KMS-11 (cell line): ENCODE data around the gene MBL2.
A peak's percentile ranks its signal among the peaks of the same experiment; 100 is the strongest.

Source experiments
- H2AFZ ChIP-seq: fragments of 200-600 bp; sonication (generic); 2 replicates; pipeline ENCODE4 v1.6.1; 2016; ENCODE audit warnings: antibody characterized with exemption, mixed run types, low read depth
- H3K27ac ChIP-seq: fragments of 200-600 bp; sonication (generic); 2 replicates; pipeline ENCODE4 v1.6.1; 2016; ENCODE audit warnings: mild to moderate bottlenecking, mixed run types
- H3K27me3 ChIP-seq: fragments of 200-600 bp; sonication (generic); 2 replicates; pipeline ENCODE4 v1.6.1; 2017; ENCODE audit warnings: mild to moderate bottlenecking, low read depth, mixed run types, moderate library complexity; ENCODE audit not compliant: insufficient read depth
- H3K36me3 ChIP-seq: fragments of 200-600 bp; sonication (generic); 2 replicates; pipeline ENCODE4 v1.6.1; 2017; ENCODE audit warnings: mild to moderate bottlenecking, mixed run types; ENCODE audit not compliant: insufficient read depth
- H3K4me1 ChIP-seq: fragments of 200-600 bp; sonication (generic); 2 replicates; pipeline ENCODE4 v1.6.1; 2016; ENCODE audit warnings: mild to moderate bottlenecking, low read depth, mixed run types; ENCODE audit not compliant: poor library complexity, severe bottlenecking
- H3K4me2 ChIP-seq: fragments of 200-600 bp; sonication (generic); 2 replicates; pipeline ENCODE4 v1.7.0; 2016; ENCODE audit warnings: mild to moderate bottlenecking, mixed run types
- H3K4me3 ChIP-seq: fragments of 200-600 bp; sonication (generic); IDR thresholded peaks from 2 replicates; pipeline ENCODE4 v1.6.1; 2017; ENCODE audit warnings: low read depth, low read length, mixed read lengths; ENCODE audit not compliant: insufficient read depth
- H3K79me2 ChIP-seq: fragments of 200-600 bp; sonication (generic); 2 replicates; pipeline ENCODE4 v1.6.1; 2016; ENCODE audit warnings: low read depth, mixed run types; ENCODE audit not compliant: insufficient read depth
- H3K9ac ChIP-seq: fragments of 200-600 bp; sonication (generic); 2 replicates; pipeline ENCODE4 v1.6.1; 2016; ENCODE audit warnings: mild to moderate bottlenecking, mixed run types
- H4K20me1 ChIP-seq: fragments of 200-600 bp; sonication (generic); 2 replicates; pipeline ENCODE4 v1.6.1; 2016; ENCODE audit warnings: mild to moderate bottlenecking, mixed run types; ENCODE audit not compliant: insufficient read depth
- CTCF ChIP-seq: fragments of 200-600 bp; sonication (generic); conservative IDR thresholded peaks from 2 replicates; pipeline ENCODE4 v1.6.1; 2017; ENCODE audit warnings: low read depth, mild to moderate bottlenecking, antibody characterized with exemption, low read length, moderate library complexity, mixed read lengths

MBL2 gene

DNA sequence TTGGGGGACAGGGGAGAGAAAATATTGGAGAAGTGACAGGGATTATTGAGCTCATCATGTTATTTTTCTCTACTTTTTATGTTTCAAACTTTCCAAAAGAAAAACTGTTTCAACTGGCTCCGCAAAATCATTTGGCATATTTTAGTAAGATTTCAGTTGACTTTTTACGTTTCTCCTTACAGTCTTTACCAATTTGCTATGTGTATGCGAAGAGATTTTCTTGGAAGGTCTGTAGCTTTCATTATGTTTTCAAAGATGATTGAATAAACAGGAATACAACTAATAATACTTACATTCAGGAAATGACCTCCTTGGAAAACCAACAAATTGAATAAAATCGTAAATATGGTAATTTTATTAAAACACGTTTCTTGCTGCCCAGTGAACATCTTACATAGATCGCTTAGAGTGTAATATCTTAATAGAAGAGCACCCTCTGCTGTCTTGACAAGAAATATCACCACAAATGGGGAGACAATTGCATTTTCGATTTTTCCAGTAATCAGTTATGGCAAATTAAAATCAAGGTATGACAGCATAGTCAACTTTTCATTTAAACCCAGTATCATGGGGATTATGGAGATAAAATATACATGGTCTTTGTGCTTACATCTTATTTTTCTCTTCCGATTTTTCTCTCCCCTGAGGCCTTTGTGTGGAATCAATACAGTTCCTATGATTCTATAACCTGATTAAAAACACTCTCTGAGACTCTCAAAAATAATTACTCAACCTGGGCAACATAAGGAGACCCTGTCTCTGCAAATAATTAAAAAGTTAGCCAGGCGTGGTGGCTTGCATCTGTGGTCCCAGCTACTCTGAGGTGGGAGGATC, 43.1 kb downstream of the MBL2 start:
- H3K4me2 ChIP-seq = no peak overlapping the region
- TF ChIP-seq CTCF = peak; percentile 66
- no peak overlapping the region for H2AFZ ChIP-seq
- no peaks in the 10 kb centered on the region for H3K36me3 ChIP-seq
- no peaks in the 10 kb centered on the region for H4K20me1 ChIP-seq
- no peak overlapping the region for H3K27ac ChIP-seq
- H3K79me2 ChIP-seq = no peaks in the 10 kb centered on the region
- H3K4me3 ChIP-seq = no peak overlapping the region
- no peaks in the 10 kb centered on the region for H3K4me1 ChIP-seq
- no peak overlapping the region for H3K9ac ChIP-seq
- no peaks in the 10 kb centered on the region for H3K27me3 ChIP-seq

DNA sequence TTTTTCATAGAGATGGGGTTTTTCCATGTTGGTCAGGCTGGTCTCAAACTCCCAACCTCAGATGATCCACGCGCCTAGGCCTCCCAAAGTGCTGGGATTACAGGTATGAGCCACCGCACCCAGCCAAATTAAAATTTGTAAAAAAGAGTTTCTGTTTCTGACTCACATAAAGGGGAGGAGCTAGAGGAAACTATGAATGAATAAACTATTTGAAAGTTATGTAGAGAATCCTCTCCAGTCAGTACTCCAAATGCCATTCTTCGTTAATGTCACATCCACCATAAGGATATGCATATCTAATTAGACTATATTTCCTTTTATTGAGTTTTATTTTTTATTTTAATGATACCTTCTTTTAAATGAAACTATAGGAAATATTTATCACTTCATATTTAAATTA, 52.6 kb downstream of the MBL2 start:
- H4K20me1 ChIP-seq = no peaks in the 10 kb centered on the region
- TF ChIP-seq CTCF = no peak

More for the DNA sequence above, 52.6 kb downstream of the MBL2 start:
- Histone ChIP-seq H3K9ac (no peak overlapping the region), H3K27ac (no peak overlapping the region), H3K36me3 (no peaks in the 10 kb centered on the region), H3K4me2 (no peak overlapping the region), H3K4me1 (no peaks in the 10 kb centered on the region), H3K4me3 (no peak overlapping the region), H3K27me3 (no peaks in the 10 kb centered on the region), H3K79me2 (no peaks in the 10 kb centered on the region), H2AFZ (no peak overlapping the region)
